Measurements from ENCODE around the gene ADGRB3. TPM values are rescaled to one million over a fixed set of nuclear protein-coding genes. Genes with fewer than 3 reads are reported as not detected.

ADGRB3 gene
- total RNA-seq, 1 donor from 2014 or later, result not detected

DNA sequence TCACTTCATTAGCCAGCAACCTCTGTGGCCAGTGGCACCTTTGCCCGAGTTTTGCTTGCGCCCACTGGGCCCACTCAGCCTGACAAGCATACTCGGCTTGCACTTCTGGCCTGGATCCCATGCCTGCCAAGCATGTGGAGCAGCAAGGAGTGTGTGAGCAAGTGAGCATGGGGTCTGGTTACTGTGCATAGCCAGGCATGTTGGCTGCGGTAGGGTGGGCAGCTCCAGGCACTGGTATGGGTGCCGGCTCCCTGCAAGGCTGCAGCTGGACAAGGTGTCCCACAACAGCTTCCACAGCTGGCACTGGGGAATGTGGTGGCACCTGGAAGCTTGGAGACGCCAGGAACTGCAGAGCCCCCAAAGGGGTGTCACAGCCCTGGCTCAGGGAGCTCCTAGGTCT lies 510.0 kb downstream of the ADGRB3 start:
- no peak for DNase-seq (ENCODE audit: low read depth)
- H3K4me3 ChIP-seq (ENCODE audit: low read depth, low read length), result no peak overlapping the region
- H3K27me3 ChIP-seq (ENCODE audit: control insufficient read depth, insufficient read depth, low read length), result no peaks in the 10 kb centered on the region
- FAIRE-seq, result no peak
- no peak for TF ChIP-seq CTCF (IDR thresholded peaks at IDR 0.05; ENCODE audit: insufficient read depth, low read length, severe bottlenecking)
- no peaks in the 10 kb centered on the region for H3K36me3 ChIP-seq (ENCODE audit: control insufficient read depth, insufficient read depth, low read length)

GRCh38 chr6:69146385-69146784 lies 511.3 kb downstream of the ADGRB3 start:
- Histone ChIP-seq H3K4me3 (ENCODE audit: low read depth, low read length) (no peak overlapping the region), H3K36me3 (ENCODE audit: control insufficient read depth, insufficient read depth, low read length) (no peaks in the 10 kb centered on the region), H3K27me3 (ENCODE audit: control insufficient read depth, insufficient read depth, low read length) (no peaks in the 10 kb centered on the region)
- FAIRE-seq (no peak), DNase-seq (ENCODE audit: low read depth) (no peak)
- no peak for TF ChIP-seq CTCF (IDR thresholded peaks at IDR 0.05; ENCODE audit: insufficient read depth, low read length, severe bottlenecking)

- FAIRE-seq (no peak), DNase-seq (ENCODE audit: low read depth) (no peak)
- TF ChIP-seq CTCF (IDR thresholded peaks at IDR 0.05; ENCODE audit: insufficient read depth, low read length, severe bottlenecking), result no peak
- Histone ChIP-seq H3K27me3 (ENCODE audit: control insufficient read depth, insufficient read depth, low read length) (no peaks in the 10 kb centered on the region), H3K4me3 (ENCODE audit: low read depth, low read length) (no peak overlapping the region), H3K36me3 (ENCODE audit: control insufficient read depth, insufficient read depth, low read length) (no peaks in the 10 kb centered on the region)
These were observed 520.4 kb downstream of the ADGRB3 start for GRCh38 chr6:69155467-69155866.

GRCh38 chr6:69162811-69163210 lies 527.7 kb downstream of the ADGRB3 start:
- FAIRE-seq, result no peak
- H3K4me3 ChIP-seq (ENCODE audit: low read depth, low read length), result no peak overlapping the region
- peak; percentile 5 for DNase-seq (ENCODE audit: low read depth)
- no peak for TF ChIP-seq CTCF (IDR thresholded peaks at IDR 0.05; ENCODE audit: insufficient read depth, low read length, severe bottlenecking)
- H3K27me3 ChIP-seq (ENCODE audit: control insufficient read depth, insufficient read depth, low read length), result no peaks in the 10 kb centered on the region
- H3K36me3 ChIP-seq (ENCODE audit: control insufficient read depth, insufficient read depth, low read length), result no peaks in the 10 kb centered on the region

DNA sequence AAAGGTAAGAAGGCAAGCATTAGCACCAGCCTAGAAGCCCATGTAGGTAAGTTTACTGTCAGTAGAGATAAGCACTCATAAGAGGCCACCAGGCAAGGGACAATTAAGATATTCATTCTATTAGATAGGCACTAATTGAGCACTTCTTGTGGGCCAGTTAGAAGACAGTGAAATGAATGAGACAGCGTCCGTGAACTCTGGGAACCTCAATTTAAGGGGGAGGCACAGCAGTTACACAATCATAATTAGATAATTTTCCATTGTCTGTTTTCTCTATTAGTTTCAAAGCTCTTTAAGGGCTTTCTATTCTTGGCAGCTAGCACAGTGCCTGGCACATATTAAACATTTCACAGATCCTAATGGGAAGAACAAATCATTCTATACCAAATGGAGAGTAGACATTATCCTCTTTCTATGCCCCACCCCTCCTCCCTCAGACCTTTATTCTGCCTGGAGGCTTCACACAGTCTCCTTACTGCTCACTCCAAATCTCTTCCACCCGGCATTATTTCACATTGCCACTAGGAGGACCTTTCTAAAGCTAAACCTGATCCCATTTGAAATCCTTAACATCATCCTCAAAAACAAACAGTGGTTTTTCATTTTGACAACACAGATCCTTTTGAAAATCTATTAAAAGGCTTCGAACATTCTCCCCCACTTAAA lies 529.6 kb downstream of the ADGRB3 start:
- no peak for TF ChIP-seq CTCF (IDR thresholded peaks at IDR 0.05; ENCODE audit: insufficient read depth, low read length, severe bottlenecking)

DNA sequence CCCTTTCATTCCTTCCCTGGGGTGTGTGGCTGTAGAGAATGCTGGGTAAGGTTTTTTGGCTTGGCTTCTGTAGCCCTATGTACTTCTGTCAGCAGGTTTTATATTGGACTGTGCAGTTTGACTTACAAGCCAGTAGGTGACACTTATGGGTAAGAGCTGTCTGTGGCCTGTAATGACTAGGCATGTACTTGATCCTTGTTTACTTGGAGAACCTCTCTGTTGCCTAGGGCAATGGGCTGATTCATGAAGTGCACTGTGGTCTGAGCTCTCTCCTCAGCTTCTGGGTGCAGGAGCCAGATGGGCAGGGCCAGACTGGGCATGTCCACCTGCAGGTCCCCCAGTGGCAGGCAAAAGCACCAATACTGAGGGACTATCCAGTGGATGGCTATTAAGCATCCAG lies 544.6 kb downstream of the ADGRB3 start:
- peak; percentile 63 for DNase-seq (ENCODE audit: low read depth)
- no peaks in the 10 kb centered on the region for H3K27me3 ChIP-seq (ENCODE audit: control insufficient read depth, insufficient read depth, low read length)
- no peak overlapping the region for H3K4me3 ChIP-seq (ENCODE audit: low read depth, low read length)
- no peak for TF ChIP-seq CTCF (IDR thresholded peaks at IDR 0.05; ENCODE audit: insufficient read depth, low read length, severe bottlenecking)
- no peak for FAIRE-seq
- no peaks in the 10 kb centered on the region for H3K36me3 ChIP-seq (ENCODE audit: control insufficient read depth, insufficient read depth, low read length)

More for the DNA sequence above, 529.6 kb downstream of the ADGRB3 start:
- FAIRE-seq (no peak), DNase-seq (ENCODE audit: low read depth) (no peak)
- Histone ChIP-seq H3K4me3 (ENCODE audit: low read depth, low read length) (no peak overlapping the region), H3K36me3 (ENCODE audit: control insufficient read depth, insufficient read depth, low read length) (no peaks in the 10 kb centered on the region), H3K27me3 (ENCODE audit: control insufficient read depth, insufficient read depth, low read length) (no peaks in the 10 kb centered on the region)

Measured in bronchial epithelial cell (primary cell).